GM18861 (cell line): ENCODE measurements around the gene DHDH.
"Not testable (repeated sequence)": the region's sequence is repeated elsewhere in the genome, so short reads cannot be mapped to it uniquely, and the experiment has no call there.

Experiments
- ATAC-seq: cut with Tn5 transposase; IDR thresholded peaks from one replicate; pipeline ENCODE4 v1.9.1; 2021; ENCODE audit not compliant: unreplicated experiment

Gene DHDH

GRCh38 chr19:48933382-48933932 is at the start of gene DHDH:
Gene DHDH (plus strand): TSS chr19:48933699. CDS start chr19:48933722, 23 bp downstream.
- no peak for ATAC-seq

GRCh38 chr19:48883726-48884125 is 49.8 kb upstream of the DHDH start:
- ATAC-seq = no peak

- no peak for ATAC-seq
These were observed 45.5 kb upstream of the DHDH start for GRCh38 chr19:48887861-48888612.

- ATAC-seq = not testable (repeated sequence)
These were observed 44.0 kb upstream of the DHDH start for GRCh38 chr19:48889496-48889895.

- ATAC-seq = no peak
These were observed 42.9 kb upstream of the DHDH start for GRCh38 chr19:48890551-48890950.

GRCh38 chr19:48895226-48895625 is 38.3 kb upstream of the DHDH start:
- no peak for ATAC-seq

- no peak for ATAC-seq
These were observed 37.2 kb upstream of the DHDH start for GRCh38 chr19:48896191-48896720.

- no peak for ATAC-seq
These were observed 36.3 kb upstream of the DHDH start for GRCh38 chr19:48897181-48897580.

GRCh38 chr19:48899386-48899749 is 34.1 kb upstream of the DHDH start:
- not testable (repeated sequence) for ATAC-seq

GRCh38 chr19:48899781-48900476 is 33.6 kb upstream of the DHDH start, which contains the start of gene NUCB1:
Gene NUCB1 (plus strand): TSS chr19:48900312. CDS start chr19:48900797, 485 bp downstream.
- peak; percentile 64 for ATAC-seq

GRCh38 chr19:48900477-48901406 is 32.8 kb upstream of the DHDH start:
- no peak for ATAC-seq

GRCh38 chr19:48902291-48902690 is 31.2 kb upstream of the DHDH start:
- ATAC-seq = not testable (repeated sequence)

- ATAC-seq = not testable (repeated sequence)
These were observed 29.7 kb upstream of the DHDH start for GRCh38 chr19:48903788-48904187.

- no peak for ATAC-seq
These were observed 27.8 kb upstream of the DHDH start for GRCh38 chr19:48905664-48906063.

- ATAC-seq = no peak
These were observed 27.2 kb upstream of the DHDH start for GRCh38 chr19:48906324-48906723.

- no peak for ATAC-seq
These were observed 25.8 kb upstream of the DHDH start for GRCh38 chr19:48907671-48908070.

- not testable (repeated sequence) for ATAC-seq
These were observed 23.9 kb upstream of the DHDH start for GRCh38 chr19:48909424-48910077.

GRCh38 chr19:48910803-48911202 is 22.7 kb upstream of the DHDH start:
- ATAC-seq = no peak

GRCh38 chr19:48913114-48913889 is 20.2 kb upstream of the DHDH start:
- no peak for ATAC-seq
